HepG2 (cell line): ENCODE data around the gene GALNT11. TPM values are rescaled to one million over a fixed set of nuclear protein-coding genes. Genes with fewer than 3 reads are reported as not detected.

Source experiments
- ATAC-seq: fragments of 200-7000 bp; cut with Tn5 transposase; 3 replicates; pipeline ENCODE4 v1.9.1; 2020; ENCODE audit warnings: mild to moderate bottlenecking, moderate library complexity
- BruUV-seq: library from RNA; stranded (reverse); fragments of 400-500 nt; replicated peaks from 2 replicates; lab custom pipeline; 2021; lab: Mats Ljungman, UMichigan
- CTCF ChIA-PET: fragments of 300-600 bp; formaldehyde crosslinking; extraction: SDS; loops from one replicate; lab custom pipeline; 2021; ENCODE audit warnings: low total read pairs, inconsistent platforms, low intra/inter-chr PET ratio; lab: Yijun Ruan, JAX
- POLR2A ChIA-PET: fragments of 350-600 bp; sonication (Branson Sonifier 250); formaldehyde crosslinking; loops from one replicate; lab custom pipeline; 2020; ENCODE audit warnings: antibody characterized with exemption, inconsistent platforms; lab: Yijun Ruan, JAX
- DNase-seq: peaks from one replicate; pipeline ENCODE4 v3.0.0-alpha.2; 2015; ENCODE audit warnings: low spot score
- FAIRE-seq: peaks from 3 replicates; lab custom pipeline; 2011; peaks lifted over from hg19 to GRCh38; lab: Jason Lieb, UNC
- H2AFZ ChIP-seq: one replicate; pipeline ENCODE4 v1.6.1; 2011; ENCODE audit warnings: low read length, inconsistent platforms
- H3K27ac ChIP-seq: fragments of 300-600 bp; 3 replicates; pipeline ENCODE4 v1.8.0; 2011; ENCODE audit warnings: mixed run types, mild to moderate bottlenecking, mixed read lengths, low read length, inconsistent platforms; ENCODE audit not compliant: insufficient read depth; ENCODE audit errors: extremely low read length
- H3K27me3 ChIP-seq, 2 experiments: fragments of 200-600 bp in 1 of 2; 2 replicates in 1 of 2; 3 replicates in 1 of 2; pipeline versions ENCODE4 v1.6.0 to v1.8.0; 2011; ENCODE audit warnings: low read length in 2 of 2, mild to moderate bottlenecking in 2 of 2, moderate library complexity in 2 of 2, inconsistent platforms in 1 of 2; ENCODE audit not compliant: insufficient read depth in 2 of 2, control insufficient read depth in 1 of 2
- H3K36me3 ChIP-seq, 2 experiments: fragments of 200-600 bp in 1 of 2; replicated peaks in 1 of 2; 2 replicates in 1 of 2; 3 replicates in 1 of 2; pipeline versions ENCODE4 v1.5.1 to v1.8.0; 2011; ENCODE audit warnings: low read length in 2 of 2, inconsistent platforms in 1 of 2; ENCODE audit not compliant: insufficient read depth in 2 of 2, control insufficient read depth in 1 of 2
- H3K4me1 ChIP-seq: 2 replicates; pipeline ENCODE4 v1.5.1; 2012; ENCODE audit warnings: low read length, inconsistent platforms; ENCODE audit not compliant: insufficient read depth
- H3K4me2 ChIP-seq: 2 replicates; pipeline ENCODE4 v1.6.0; 2011; ENCODE audit warnings: low read depth, low read length, inconsistent platforms
- H3K4me3 ChIP-seq, 3 experiments: fragments of 200-600 bp in 1 of 3; sonication (generic), shearing (Covaris generic) in 1 of 3; replicated peaks in 1 of 3; 2 replicates each; pipeline ENCODE4 v1.5.1; 2011 to 2016; ENCODE audit warnings: low read length in 3 of 3, inconsistent platforms in 2 of 3, low read depth in 2 of 3, mild to moderate bottlenecking in 2 of 3, control low read depth in 1 of 3, mixed read lengths in 1 of 3; ENCODE audit not compliant: insufficient read depth in 1 of 3
- H3K79me2 ChIP-seq: one replicate; pipeline ENCODE4 v1.6.1; 2011; ENCODE audit warnings: low read length, inconsistent platforms; ENCODE audit not compliant: insufficient read depth
- H3K9ac ChIP-seq: 2 replicates; pipeline ENCODE4 v1.6.0; 2011; ENCODE audit warnings: mild to moderate bottlenecking, low read depth, low read length, inconsistent platforms; ENCODE audit not compliant: insufficient read depth
- H3K9me3 ChIP-seq: 2 replicates; pipeline ENCODE4 v1.5.1; 2012; ENCODE audit warnings: mild to moderate bottlenecking, low read length
- H4K20me1 ChIP-seq: 2 replicates; pipeline ENCODE4 v1.6.0; 2011; ENCODE audit warnings: inconsistent platforms, mild to moderate bottlenecking, low read length, moderate library complexity; ENCODE audit not compliant: insufficient read depth
- HMG20A ChIP-seq: IDR thresholded peaks from 2 replicates; pipeline ENCODE4 v1.6.1; 2016; ENCODE audit warnings: borderline replicate concordance
- HNF4G ChIP-seq, 2 experiments: sonication (generic) in 1 of 2; formaldehyde crosslinking in 1 of 2; IDR thresholded peaks; 2 replicates each; pipeline versions ENCODE4 v1.4.0 to v1.6.1; 2011 to 2020; ENCODE audit warnings: borderline replicate concordance in 2 of 2, low read depth in 2 of 2, mild to moderate bottlenecking in 2 of 2, low read length in 1 of 2, missing genetic modification reagents in 1 of 2, moderate library complexity in 1 of 2
- JUND ChIP-seq: sonication (generic); formaldehyde crosslinking; IDR thresholded peaks from 2 replicates; pipeline ENCODE4 v1.8.0; 2022; ENCODE audit warnings: mild to moderate bottlenecking, missing genetic modification reagents
- MEIS2 ChIP-seq: sonication (generic); formaldehyde crosslinking; IDR thresholded peaks from 2 replicates; pipeline ENCODE4 v1.9.0; 2021; ENCODE audit warnings: mild to moderate bottlenecking, missing genetic modification reagents
- NFRKB ChIP-seq: fragments of 450-650 bp; IDR thresholded peaks from 2 replicates; pipeline ENCODE4 v1.6.1; 2017
- SRSF4 ChIP-seq: fragments of 200-400 bp; formaldehyde crosslinking; IDR thresholded peaks from one replicate; pipeline ENCODE4 v1.6.1; 2018; ENCODE audit warnings: mild to moderate bottlenecking, low read depth, low read length, moderate library complexity; ENCODE audit not compliant: poor library complexity, severe bottlenecking
- ZFP82 ChIP-seq: sonication (generic); formaldehyde crosslinking; IDR thresholded peaks from 2 replicates; pipeline ENCODE4 v1.5.1; 2020; ENCODE audit warnings: mild to moderate bottlenecking, missing genetic modification reagents, borderline replicate concordance
- ZMYM4 ChIP-seq: sonication (generic); formaldehyde crosslinking; IDR thresholded peaks from 2 replicates; pipeline ENCODE4 v1.8.1; 2023; ENCODE audit warnings: mild to moderate bottlenecking, missing genetic modification reagents
- ZNF24 ChIP-seq: fragments of 450-650 bp; IDR thresholded peaks from 2 replicates; pipeline ENCODE4 v1.6.1; 2017; ENCODE audit warnings: antibody characterized with exemption, mild to moderate bottlenecking
- ZNF260 ChIP-seq: sonication (generic); formaldehyde crosslinking; IDR thresholded peaks from 2 replicates; pipeline ENCODE4 v1.4.0; 2020; ENCODE audit warnings: missing genetic modification reagents, low read depth, mild to moderate bottlenecking, borderline replicate concordance
- ZNF720 ChIP-seq: sonication (generic); formaldehyde crosslinking; IDR thresholded peaks from 2 replicates; pipeline ENCODE4 v1.4.0; 2020; ENCODE audit warnings: missing genetic modification reagents
- ZSCAN12 ChIP-seq: sonication (generic); formaldehyde crosslinking; IDR thresholded peaks from 2 replicates; pipeline ENCODE4 v1.9.0; 2021; ENCODE audit warnings: mild to moderate bottlenecking, missing genetic modification reagents
- WGBS: methylation state at CpG from one replicate; pipeline ENCODE4 v1.1.6; 2017; ENCODE audit warnings: low lambda C conversion rate; 5-methylcytosine and 5-hydroxymethylcytosine counted together
- in situ Hi-C: cut with HindIII; loops from 2 replicates; pipeline ENCODE4 v1.10.0; 2017; ENCODE audit warnings: low pct_unique_long_range_greater_than_20kb; ENCODE audit not compliant: extremely low pct_ligation_motif_present
- intact Hi-C: fragments of 100-400 bp; cut with micrococcal nuclease; formaldehyde crosslinking; loops from one replicate; pipeline ENCODE4 v1.10.0; 2022; ENCODE audit not compliant: unreplicated experiment
- polyA plus RNA-seq, 8 experiments: library from polyadenylated mRNA; depleted of rRNA in 3 of 8; stranded (reverse) in 7 of 8; unstranded in 1 of 8; fragments of >200 nt; fragmentation: Illumina TruSeq in 4 of 8; extraction: Trizol in 4 of 8; gene quantifications; 2 replicates each; pipeline versions ENCODE4 v1.2.1 to v1.2.3, GENCODE V29; 2011 to 2016; ENCODE audit warnings: low read depth in 4 of 8, missing spikeins in 1 of 8, mixed read lengths in 1 of 8; ENCODE audit not compliant: insufficient read depth in 1 of 8
- total RNA-seq, 5 experiments: library from RNA; depleted of rRNA; stranded (reverse); fragments of >200 nt; fragmentation: Illumina TruSeq; extraction: Trizol; gene quantifications; 2 replicates each; pipeline ENCODE4 v1.2.3, GENCODE V29; 2016; ENCODE audit warnings: low read depth in 1 of 5
- TF ChIP-seq, protein P1 (sequence below): IDR thresholded peaks from 2 replicates; pipeline ENCODE4 v1.6.1; 2012; ENCODE audit warnings: low read length, improper control_type of control experiment
- TF ChIP-seq, protein P2 (sequence below): sonication (generic); formaldehyde crosslinking; IDR thresholded peaks from 2 replicates; pipeline ENCODE4 v1.4.0; 2020; ENCODE audit warnings: missing genetic modification reagents

GALNT11 gene
- total and polyA plus RNA-seq, 2 of the 13 experiments (the other 11 are each of a cell fraction or from before 2014, with no cell fraction given) = 9.3 to 16.3 TPM

DNA sequence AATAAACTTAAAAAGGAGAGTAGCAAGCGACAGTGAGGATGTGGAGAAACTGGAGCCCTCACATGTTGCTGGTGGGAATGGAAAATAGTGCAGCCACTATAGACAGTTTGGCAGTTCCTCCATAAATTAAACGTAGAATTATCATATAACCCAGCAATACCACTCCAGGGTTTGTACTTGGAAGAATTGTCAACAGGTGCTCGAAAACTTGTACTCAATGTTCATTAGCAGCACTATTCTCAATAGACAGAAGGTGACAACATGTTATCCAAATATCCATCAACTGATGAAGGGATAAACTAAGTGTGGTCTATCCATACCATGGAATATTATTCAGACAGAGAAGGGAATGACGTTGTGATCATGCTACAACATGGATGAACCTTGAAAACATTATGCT, 71.9 kb downstream of the GALNT11 start:
- no peak overlapping the region for H3K4me2 ChIP-seq
- BruUV-seq = no TSS peak
- no peak overlapping the region for H3K9ac ChIP-seq
- ChIA-PET CTCF (no interaction called here), POLR2A (no interaction called here)
- intact Hi-C loops = no loop called here
- no peaks in the 10 kb centered on the region for H3K4me1 ChIP-seq
- no peaks in the 10 kb centered on the region for H3K79me2 ChIP-seq
- no peaks in the 10 kb centered on the region for H3K36me3 ChIP-seq
- no peaks in the 10 kb centered on the region for H4K20me1 ChIP-seq
- no peak overlapping the region for H3K4me3 ChIP-seq
- no peak overlapping the region for H3K27ac ChIP-seq
- H3K27me3 ChIP-seq = no peaks in the 10 kb centered on the region
- in situ Hi-C loops = no loop called here
- TF ChIP-seq HNF4G (IDR thresholded peaks at IDR 0.05; ENCODE audit: borderline replicate concordance, low read depth, low read length) = no peak
- no peak for TF ChIP-seq HNF4G (CRISPR knock-in tag; IDR thresholded peaks at IDR 0.05; ENCODE audit: borderline replicate concordance, low read depth)
- TF ChIP-seq JUND (CRISPR knock-in tag) = no peak
- no peak for TF ChIP-seq ZSCAN12 (CRISPR knock-in tag)
- TF ChIP-seq ZNF260 (CRISPR knock-in tag) = no peak
- TF ChIP-seq ZNF24 = no peak
- TF ChIP-seq SRSF4 = no peak
- TF ChIP-seq, protein P1, sequence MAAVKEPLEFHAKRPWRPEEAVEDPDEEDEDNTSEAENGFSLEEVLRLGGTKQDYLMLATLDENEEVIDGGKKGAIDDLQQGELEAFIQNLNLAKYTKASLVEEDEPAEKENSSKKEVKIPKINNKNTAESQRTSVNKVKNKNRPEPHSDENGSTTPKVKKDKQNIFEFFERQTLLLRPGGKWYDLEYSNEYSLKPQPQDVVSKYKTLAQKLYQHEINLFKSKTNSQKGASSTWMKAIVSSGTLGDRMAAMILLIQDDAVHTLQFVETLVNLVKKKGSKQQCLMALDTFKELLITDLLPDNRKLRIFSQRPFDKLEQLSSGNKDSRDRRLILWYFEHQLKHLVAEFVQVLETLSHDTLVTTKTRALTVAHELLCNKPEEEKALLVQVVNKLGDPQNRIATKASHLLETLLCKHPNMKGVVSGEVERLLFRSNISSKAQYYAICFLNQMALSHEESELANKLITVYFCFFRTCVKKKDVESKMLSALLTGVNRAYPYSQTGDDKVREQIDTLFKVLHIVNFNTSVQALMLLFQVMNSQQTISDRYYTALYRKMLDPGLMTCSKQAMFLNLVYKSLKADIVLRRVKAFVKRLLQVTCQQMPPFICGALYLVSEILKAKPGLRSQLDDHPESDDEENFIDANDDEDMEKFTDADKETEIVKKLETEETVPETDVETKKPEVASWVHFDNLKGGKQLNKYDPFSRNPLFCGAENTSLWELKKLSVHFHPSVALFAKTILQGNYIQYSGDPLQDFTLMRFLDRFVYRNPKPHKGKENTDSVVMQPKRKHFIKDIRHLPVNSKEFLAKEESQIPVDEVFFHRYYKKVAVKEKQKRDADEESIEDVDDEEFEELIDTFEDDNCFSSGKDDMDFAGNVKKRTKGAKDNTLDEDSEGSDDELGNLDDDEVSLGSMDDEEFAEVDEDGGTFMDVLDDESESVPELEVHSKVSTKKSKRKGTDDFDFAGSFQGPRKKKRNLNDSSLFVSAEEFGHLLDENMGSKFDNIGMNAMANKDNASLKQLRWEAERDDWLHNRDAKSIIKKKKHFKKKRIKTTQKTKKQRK = no peak
- TF ChIP-seq NFRKB = no peak
- no peak for TF ChIP-seq ZNF720 (CRISPR knock-in tag)
- no peak for TF ChIP-seq MEIS2 (CRISPR knock-in tag)
- TF ChIP-seq ZFP82 = no peak
- TF ChIP-seq HMG20A = no peak
- TF ChIP-seq, protein P2, sequence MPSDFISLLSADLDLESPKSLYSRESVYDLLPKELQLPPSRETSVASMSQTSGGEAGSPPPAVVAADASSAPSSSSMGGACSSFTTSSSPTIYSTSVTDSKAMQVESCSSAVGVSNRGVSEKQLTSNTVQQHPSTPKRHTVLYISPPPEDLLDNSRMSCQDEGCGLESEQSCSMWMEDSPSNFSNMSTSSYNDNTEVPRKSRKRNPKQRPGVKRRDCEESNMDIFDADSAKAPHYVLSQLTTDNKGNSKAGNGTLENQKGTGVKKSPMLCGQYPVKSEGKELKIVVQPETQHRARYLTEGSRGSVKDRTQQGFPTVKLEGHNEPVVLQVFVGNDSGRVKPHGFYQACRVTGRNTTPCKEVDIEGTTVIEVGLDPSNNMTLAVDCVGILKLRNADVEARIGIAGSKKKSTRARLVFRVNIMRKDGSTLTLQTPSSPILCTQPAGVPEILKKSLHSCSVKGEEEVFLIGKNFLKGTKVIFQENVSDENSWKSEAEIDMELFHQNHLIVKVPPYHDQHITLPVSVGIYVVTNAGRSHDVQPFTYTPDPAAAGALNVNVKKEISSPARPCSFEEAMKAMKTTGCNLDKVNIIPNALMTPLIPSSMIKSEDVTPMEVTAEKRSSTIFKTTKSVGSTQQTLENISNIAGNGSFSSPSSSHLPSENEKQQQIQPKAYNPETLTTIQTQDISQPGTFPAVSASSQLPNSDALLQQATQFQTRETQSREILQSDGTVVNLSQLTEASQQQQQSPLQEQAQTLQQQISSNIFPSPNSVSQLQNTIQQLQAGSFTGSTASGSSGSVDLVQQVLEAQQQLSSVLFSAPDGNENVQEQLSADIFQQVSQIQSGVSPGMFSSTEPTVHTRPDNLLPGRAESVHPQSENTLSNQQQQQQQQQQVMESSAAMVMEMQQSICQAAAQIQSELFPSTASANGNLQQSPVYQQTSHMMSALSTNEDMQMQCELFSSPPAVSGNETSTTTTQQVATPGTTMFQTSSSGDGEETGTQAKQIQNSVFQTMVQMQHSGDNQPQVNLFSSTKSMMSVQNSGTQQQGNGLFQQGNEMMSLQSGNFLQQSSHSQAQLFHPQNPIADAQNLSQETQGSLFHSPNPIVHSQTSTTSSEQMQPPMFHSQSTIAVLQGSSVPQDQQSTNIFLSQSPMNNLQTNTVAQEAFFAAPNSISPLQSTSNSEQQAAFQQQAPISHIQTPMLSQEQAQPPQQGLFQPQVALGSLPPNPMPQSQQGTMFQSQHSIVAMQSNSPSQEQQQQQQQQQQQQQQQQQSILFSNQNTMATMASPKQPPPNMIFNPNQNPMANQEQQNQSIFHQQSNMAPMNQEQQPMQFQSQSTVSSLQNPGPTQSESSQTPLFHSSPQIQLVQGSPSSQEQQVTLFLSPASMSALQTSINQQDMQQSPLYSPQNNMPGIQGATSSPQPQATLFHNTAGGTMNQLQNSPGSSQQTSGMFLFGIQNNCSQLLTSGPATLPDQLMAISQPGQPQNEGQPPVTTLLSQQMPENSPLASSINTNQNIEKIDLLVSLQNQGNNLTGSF = no peak
- no peak for TF ChIP-seq ZMYM4 (CRISPR knock-in tag)
- WGBS = 94% methylated on average over 4 of the region's 4 CpGs
- ATAC-seq (no peak), DNase-seq (no peak), FAIRE-seq (no peak)
- no peak overlapping the region for H2AFZ ChIP-seq
- H3K9me3 ChIP-seq = no peaks in the 10 kb centered on the region
